HG03060 (cell line): ENCODE results near the gene SAA2.
"Not testable (repeated sequence)": the region's sequence is repeated elsewhere in the genome, so short reads cannot be mapped to it uniquely, and the experiment has no call there.

Experiments
- ATAC-seq: cut with Tn5 transposase; IDR thresholded peaks from one replicate; pipeline ENCODE4 v1.9.1; 2021; ENCODE audit warnings: low read depth, moderate number of reproducible peaks; ENCODE audit not compliant: unreplicated experiment

SAA2 gene

GRCh38 chr11:18203723-18204122, 44.7 kb downstream of the SAA2 start:
- ATAC-seq, result no peak

- ATAC-seq, result not testable (repeated sequence)
Measured at GRCh38 chr11:18197738-18198137, 50.7 kb downstream of the SAA2 start.

GRCh38 chr11:18196532-18196931, 51.9 kb downstream of the SAA2 start:
- no peak for ATAC-seq
